GM10266 (cell line): ENCODE data around the gene AAR2.

Experiments used
- DNase-seq: peaks from one replicate; pipeline ENCODE4 v3.0.0; 2012; ENCODE audit errors: extremely low spot score
- TF ChIP-seq, protein P1 (sequence below): IDR thresholded peaks from 2 replicates; pipeline ENCODE4 v1.5.1; 2012; ENCODE audit warnings: mild to moderate bottlenecking, low read depth; ENCODE audit not compliant: control insufficient read depth, insufficient read depth; ENCODE audit errors: missing control alignments

Gene AAR2

DNA sequence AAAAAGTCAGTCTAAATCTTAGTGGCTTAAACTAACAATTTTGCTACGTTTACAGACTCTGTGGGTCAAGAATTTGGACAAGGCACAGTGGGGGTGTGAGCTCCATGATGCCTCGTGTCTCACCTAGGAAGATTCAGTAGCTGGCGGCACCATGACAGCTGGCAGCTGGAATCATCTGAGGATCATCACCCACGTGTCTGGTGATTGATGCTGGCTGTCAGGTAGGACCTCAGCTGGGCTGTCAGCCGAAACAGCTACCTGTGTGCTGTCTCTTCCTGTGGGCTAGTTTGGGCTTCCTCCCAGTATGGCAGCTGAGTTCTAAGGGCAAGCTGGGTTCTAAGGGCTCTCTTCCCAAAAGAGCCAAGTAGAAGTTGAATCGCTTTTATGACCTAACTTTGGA, 43.5 kb downstream of the AAR2 start:
- DNase-seq = no peak
- TF ChIP-seq, protein P1, sequence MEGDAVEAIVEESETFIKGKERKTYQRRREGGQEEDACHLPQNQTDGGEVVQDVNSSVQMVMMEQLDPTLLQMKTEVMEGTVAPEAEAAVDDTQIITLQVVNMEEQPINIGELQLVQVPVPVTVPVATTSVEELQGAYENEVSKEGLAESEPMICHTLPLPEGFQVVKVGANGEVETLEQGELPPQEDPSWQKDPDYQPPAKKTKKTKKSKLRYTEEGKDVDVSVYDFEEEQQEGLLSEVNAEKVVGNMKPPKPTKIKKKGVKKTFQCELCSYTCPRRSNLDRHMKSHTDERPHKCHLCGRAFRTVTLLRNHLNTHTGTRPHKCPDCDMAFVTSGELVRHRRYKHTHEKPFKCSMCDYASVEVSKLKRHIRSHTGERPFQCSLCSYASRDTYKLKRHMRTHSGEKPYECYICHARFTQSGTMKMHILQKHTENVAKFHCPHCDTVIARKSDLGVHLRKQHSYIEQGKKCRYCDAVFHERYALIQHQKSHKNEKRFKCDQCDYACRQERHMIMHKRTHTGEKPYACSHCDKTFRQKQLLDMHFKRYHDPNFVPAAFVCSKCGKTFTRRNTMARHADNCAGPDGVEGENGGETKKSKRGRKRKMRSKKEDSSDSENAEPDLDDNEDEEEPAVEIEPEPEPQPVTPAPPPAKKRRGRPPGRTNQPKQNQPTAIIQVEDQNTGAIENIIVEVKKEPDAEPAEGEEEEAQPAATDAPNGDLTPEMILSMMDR = no peak

DNA sequence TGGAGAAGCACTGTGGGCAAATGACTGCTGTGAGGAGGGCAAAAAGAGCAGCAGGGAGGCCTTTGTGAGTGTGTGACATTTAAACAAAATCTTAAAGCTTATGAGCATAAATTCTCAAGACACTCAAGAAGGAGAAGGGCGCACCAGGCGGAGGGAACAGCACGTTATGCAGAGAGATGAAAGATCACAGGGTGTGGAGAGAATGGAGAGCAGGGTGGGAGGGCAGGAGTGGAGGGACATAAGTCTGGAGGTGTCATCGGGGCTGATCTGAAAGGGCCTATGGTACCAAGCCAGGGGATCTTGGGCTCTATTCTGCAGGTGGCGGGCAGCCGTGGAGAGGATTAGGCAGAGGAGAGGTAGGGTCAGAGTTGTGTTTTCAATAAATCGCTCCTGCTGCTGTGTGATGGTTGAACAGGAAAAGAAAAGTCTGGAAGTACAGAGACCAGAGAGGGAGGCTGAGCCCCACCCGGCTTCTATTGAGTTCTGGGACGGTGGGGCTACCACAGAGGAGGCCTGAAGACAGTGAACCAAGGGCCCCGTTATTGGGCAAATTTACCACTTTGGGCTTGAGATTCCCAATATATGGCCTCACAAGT, 45.6 kb downstream of the AAR2 start:
- DNase-seq = no peak
- TF ChIP-seq, protein P1 = no peak

DNA sequence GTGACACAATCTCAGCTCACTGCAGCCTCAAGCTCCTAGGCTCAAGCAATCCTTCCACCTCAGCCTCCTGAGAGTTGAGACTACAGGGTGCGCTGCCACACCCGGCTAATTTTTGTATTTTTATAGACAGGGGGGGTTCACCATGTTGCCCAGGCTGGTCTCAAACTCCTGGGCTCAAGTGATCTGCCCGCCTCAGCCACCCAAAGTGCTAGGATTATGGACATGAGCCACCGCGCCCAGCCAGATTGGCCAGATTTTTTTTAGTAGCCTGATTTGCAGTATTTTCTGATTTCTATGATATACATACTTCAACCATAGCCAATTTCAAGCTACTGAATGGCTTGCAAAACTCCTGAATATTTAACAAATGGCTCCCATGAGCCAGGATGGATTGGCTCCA, 48.5 kb downstream of the AAR2 start:
- TF ChIP-seq, protein P1 = no peak
- DNase-seq = no peak

DNA sequence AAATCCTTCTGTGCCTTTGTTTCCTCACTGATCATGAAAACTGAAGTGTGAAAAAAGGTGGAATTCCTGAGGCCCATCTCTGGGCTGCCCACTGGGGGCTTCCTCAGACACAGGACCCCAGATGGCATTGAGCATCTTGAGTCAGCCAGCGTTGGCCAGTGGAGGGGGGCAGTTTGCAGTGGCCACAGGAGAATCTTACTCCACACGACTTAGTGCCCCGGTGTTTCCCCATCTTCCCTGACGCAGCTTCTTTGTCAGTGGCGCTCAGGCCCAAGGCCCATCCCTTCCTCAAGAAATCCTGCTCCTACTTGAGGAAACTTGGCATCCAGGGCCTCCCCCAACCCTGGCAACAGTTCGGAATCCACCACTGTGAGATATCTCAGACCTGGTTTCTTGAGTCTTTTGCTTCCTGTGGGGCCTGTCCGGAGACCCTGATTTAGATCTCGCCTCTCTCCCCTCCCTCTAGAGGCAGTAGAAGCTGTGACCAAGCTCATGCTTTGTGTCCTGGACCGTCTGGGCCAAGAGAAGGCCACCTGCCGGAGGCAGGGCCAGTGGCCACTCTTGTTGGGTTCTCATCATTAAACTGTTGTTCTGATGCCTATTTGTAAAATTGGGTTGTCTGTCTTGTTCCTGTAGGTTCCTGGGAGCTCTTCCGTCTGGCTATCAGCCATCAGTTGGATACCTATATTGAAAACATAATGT, 49.6 kb downstream of the AAR2 start:
- TF ChIP-seq, protein P1 = no peak
- no peak for DNase-seq

DNA sequence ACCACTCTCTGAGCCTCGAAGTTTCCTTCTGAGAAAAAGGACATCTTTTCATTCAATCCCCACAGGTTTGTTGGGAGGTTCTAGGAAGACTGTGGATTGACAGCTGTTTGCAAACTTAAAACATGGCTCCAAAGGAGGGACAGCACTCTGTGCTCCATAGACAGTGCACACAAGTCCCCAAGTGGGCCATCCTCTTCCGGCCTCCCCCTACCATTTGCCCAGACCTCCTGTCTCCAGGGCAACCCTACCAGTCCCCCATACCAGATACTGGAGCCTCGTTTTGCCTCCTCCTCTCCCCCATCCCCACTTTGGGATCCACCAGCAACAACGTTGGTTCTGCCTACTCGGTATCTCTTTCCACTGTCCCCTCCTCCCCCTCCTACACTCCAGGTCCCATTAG, 61.4 kb downstream of the AAR2 start:
- TF ChIP-seq, protein P1 = no peak
- DNase-seq = peak; percentile 2

DNA sequence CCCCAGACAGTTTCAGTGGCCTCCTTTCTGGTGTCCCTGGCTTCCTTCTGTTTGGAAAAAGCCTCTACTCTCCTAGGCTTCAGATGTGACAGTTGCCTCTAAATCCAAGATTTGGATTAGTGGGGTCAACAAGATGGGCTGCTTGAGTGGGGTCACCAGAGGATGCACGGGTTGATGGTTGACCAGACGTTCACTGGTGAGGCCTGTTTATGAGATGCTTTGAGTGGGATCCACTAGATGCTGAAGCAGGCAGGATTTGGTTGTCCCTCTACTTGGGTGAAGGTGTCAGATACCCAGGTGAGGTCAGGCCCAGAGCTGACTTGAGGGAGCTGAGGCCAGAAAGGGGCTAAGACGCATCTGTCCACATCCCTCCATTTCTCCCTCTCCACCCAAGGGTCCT, 61.8 kb downstream of the AAR2 start:
- TF ChIP-seq, protein P1 = no peak
- peak; percentile 1 for DNase-seq

DNA sequence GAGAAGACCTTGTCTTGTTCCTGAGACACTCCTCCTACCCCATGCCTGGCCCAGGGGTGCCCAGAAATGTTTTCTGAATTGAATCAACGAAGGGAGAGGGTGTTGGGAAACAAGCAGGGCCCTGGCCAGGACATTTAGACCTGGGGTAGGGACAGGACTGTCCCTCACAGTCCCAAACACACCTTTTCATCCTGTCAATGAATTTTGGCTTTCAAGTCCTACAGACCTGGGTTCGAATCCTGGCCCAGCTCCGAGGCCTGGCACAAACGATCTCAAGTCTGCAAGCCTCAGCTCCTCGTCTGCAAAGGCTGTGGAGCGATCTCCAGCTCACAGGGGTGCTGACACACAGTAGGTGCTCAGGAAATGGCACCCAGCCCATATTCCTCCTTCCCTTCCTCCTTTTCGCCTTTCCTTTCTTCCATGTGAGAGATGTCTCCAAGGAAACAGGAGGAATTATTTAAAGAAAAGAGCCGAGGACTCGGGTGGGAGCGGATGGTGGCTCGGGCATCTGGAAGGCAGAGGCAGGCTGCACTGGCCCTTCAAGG, 62.6 kb downstream of the AAR2 start:
- DNase-seq = no peak
- TF ChIP-seq, protein P1 = no peak
